Cardiac septum (tissue), 1 donor: ENCODE measurements around the gene SLC47A1. TPM values are rescaled to one million over a fixed set of nuclear protein-coding genes. Genes with fewer than 3 reads are reported as not detected.

Source experiments
- DNase-seq: peaks from one replicate; pipeline ENCODE4 v3.0.0-alpha.2; 2020; ENCODE audit warnings: low spot score
- intact Hi-C: fragments of 100-400 bp; cut with DNase I; formaldehyde crosslinking; loops from one replicate; pipeline ENCODE4 v1.14.0; 2022
- total RNA-seq: library from RNA; stranded (reverse); fragmentation: NEBNext Ultra II Directional; extraction: Animal tissue kit (Norgen Biotek cat#: 25700); gene quantifications from one replicate; pipeline ENCODE4 v1.2.1, GENCODE V29; 2021
- donor health status: DM: no; HTN: no; CAD: no.

SLC47A1 gene
- total RNA-seq, 1 donor from 2014 or later: 11.8 TPM

- peak; percentile 27 for DNase-seq
- intact Hi-C loops: no loop called here
Observed at GRCh38 chr17:19549746-19550623, 16.3 kb downstream of the SLC47A1 start.

DNA sequence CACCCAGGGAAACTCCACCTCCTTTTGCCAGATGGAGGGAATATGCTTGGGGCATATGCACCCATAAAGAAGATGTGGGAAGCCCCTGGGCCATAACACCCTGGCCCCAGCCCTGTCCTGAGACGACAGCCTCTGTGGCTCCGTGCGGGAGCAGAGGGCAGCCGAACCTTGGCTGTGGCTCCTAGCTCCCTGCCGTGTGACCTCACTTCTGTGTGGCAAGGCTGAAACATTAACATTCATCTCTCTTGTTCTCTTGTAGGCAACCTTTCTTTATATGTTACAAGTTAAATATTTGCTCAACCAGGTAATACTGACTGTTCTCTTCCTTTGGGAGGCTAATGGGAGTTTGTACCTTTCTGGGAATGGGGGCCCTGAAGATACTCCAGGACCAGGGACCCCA lies 17.5 kb downstream of the SLC47A1 start:
- intact Hi-C loops: no loop called here
- peak; percentile 47 for DNase-seq

- peak; percentile 26 for DNase-seq
- intact Hi-C loops: no loop called here
Observed at GRCh38 chr17:19551591-19552148, 18.0 kb downstream of the SLC47A1 start.

DNA sequence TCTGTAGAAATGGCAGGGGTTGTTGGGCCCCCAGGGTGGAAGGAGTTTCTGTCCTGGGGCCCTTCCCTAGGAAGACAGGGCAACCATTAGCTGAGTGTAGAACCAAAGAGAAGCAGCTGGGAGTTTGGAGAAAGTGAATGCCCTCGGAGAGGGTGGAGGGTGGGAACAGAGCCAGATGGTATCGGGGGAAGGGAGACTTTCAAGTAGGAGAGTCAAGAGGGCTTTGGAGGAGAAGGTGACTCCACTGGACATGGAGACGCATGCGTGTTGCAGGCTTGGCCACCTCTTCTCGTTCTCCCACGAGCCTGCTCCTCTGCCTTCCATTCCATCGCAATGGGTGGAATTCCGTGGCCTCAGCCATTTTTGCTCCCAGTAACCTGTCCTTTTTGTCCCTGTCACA lies 19.4 kb downstream of the SLC47A1 start:
- DNase-seq: peak; percentile 29
- intact Hi-C loops: no loop called here

DNA sequence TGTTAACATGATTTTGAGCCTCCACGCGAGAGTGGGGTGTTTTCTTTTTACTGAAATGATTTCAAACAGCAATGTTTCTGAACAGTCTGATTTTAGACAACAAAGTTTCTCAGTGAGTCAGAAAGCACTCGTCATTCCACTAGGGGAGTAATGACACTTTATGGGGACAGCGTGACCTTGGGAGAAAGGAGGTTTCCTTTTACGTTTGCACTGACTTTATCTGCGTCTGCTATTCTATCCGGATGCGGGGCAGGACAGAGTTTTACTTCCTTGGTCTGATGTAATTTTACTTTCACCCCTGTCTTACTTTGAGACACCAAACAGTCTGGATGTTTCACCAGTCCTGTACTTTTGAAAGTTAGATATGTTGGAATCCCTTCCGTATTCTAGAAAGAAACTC lies 20.7 kb downstream of the SLC47A1 start:
- intact Hi-C loops: no loop called here
- DNase-seq: no peak

- intact Hi-C loops: no loop called here
Observed at GRCh38 chr17:19555746-19556145, 22.1 kb downstream of the SLC47A1 start.

DNA sequence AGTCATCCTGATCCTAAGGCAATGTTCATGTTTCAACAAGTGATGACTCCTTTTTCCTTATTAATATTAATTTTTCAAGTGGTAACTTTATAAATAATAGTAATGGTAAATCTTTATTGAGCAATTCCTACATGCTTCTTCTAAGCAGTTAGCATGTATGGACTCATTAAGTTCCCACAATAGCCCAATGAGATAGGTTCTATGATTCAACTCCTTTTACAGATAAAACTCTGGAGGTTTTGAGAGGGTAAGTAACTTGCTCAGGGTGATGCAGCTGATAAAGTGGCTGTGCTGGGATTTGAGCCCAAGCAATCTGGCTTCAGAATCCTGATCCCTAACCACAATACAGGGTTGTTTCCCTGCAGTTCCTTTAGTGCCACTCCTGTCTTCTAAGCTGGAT lies 25.3 kb downstream of the SLC47A1 start:
- intact Hi-C loops: no loop called here
- no peak for DNase-seq

More at GRCh38 chr17:19555746-19556145, 22.1 kb downstream of the SLC47A1 start:
- DNase-seq: peak; percentile 46

- DNase-seq: no peak
- intact Hi-C loops: no loop called here
Observed at GRCh38 chr17:19561697-19562318, 28.2 kb downstream of the SLC47A1 start.

GRCh38 chr17:19565817-19566575 lies 32.3 kb downstream of the SLC47A1 start:
- no peak for DNase-seq
- intact Hi-C loops: no loop called here

- intact Hi-C loops: no loop called here
Observed at GRCh38 chr17:19567216-19568015, 33.8 kb downstream of the SLC47A1 start.

DNA sequence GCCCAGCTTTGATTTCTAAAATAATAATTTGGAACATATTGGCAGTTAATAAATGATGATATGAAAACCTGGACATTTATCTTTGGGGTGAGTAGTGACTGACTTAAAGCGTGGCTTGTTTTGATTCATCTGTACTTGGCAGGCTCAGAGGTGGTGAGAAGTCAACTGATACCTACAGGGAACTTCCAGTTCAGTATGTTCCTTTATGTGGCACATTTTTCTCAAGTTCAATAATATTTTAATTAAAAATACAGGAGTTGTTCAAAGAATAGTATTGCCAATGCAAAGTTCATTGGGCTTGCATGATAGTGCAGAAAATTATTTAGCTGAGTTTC lies 34.3 kb downstream of the SLC47A1 start:
- intact Hi-C loops: no loop called here
- DNase-seq: no peak

More at GRCh38 chr17:19567216-19568015, 33.8 kb downstream of the SLC47A1 start:
- no peak for DNase-seq

DNA sequence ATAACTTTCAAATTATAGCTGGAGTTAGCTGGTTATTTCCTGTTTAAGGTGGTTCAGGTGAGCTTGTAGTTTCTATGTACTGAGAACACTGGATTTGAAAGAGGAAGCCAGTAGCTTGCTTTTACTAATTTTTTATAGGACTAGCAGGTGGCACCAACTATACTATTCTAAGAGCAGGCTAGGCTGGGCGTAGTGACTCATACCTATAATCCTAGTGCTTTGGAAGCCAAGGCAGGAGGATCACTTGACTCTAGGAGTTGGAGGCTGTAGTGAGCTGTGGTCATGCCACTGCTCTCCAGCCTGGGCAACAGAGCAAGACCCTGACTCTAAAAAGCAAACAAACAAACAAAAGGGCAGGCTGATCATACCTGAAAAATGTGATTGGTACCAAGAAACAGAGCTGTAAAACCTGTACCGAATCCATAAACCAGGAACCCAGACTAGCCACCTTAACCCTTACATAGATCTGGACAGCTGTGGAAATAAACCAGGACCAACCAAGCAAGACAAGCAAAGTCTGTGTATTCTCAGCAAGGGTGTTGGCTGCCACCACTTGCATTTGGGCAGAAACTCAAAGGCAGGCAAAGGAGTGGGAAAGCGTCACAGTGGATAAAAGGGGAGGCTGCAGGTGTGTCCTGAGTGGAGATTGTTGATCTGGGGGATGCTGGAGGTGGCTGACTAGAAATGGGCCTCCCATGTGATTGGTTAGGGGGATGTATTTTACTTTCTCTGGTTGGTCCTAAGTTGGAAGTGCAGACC lies 36.3 kb downstream of the SLC47A1 start:
- DNase-seq: peak; percentile 43
- intact Hi-C loops: no loop called here

DNA sequence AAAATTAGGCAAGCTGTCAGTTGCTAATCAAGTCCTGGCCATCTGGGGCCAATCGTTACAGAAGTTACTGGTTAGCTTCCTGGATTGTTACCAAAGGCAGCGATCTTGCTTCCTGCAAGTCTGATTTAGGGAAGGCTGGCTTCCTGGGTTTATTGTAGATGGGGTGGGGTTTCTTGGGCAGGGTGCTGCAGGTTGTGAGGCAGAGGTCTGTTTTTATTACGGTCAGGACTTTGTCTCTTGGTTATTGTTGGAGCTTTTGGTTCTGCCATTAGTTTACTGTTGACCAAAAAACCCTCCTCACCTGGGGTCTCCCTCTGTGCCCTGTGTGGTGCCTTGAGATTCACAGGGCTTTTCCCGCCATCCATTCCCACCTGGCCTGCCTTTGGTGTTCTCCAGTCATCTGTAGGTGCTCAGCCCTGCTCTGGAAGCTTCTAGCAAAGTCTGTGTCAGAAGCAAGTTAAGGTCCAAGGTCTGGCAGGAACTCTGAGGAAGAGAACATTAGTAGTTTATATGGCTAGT lies 36.9 kb downstream of the SLC47A1 start:
- intact Hi-C loops: no loop called here
- peak; percentile 26 for DNase-seq

GRCh38 chr17:19573075-19573474 lies 39.4 kb downstream of the SLC47A1 start:
- peak; percentile 7 for DNase-seq
- intact Hi-C loops: no loop called here

DNA sequence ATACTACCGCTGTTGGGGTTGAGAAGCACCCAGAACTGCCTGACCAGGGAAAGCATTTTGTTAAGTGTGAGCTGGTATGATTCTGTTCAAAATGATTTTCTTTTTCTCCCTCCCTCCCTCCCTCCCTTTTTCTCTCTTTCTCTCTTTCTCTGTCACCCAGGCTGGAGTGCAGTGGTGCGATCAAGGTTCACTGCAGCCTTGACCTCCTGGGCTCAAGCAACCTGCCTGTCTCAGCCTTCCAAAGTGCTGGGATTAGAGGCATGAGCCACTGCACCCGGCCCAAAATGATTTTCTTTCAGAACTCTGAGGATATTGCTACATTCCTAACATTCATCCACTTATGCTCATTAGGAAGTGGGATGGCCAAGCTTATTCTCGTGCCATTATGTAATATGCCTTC lies 41.3 kb downstream of the SLC47A1 start:
- intact Hi-C loops: no loop called here
- DNase-seq: peak; percentile 61

GRCh38 chr17:19578545-19578944 lies 44.9 kb downstream of the SLC47A1 start:
- intact Hi-C loops: no loop called here
- peak; percentile 24 for DNase-seq

DNA sequence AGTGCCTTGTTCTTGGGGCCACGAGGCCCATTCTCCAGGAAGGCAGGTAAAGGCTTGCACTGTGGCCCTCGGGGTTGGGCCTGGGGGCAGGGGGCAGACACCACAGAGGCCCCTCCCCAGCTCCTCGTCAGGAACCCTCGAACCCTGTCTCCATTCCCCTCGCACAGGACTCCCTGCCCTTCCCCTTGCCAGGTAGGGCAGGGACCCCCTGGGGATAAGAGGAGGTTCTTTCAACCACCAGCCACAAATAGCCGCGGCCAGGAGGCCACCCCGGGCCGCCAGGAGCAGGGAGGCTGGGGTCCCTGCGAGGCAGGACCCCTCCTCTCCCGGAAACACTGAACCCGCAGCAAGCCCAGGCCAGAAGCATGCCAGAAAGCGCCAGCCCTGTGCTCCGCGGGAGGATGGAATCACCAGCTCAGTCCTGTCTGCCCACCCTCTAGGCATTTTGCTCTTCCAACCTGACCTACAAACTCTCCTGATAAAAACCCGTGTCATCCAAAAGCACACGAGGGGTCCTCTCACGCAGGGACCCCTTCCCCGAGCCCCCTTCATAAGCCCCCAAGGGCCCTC lies 45.6 kb downstream of the SLC47A1 start:
- intact Hi-C loops: no loop called here
- peak; percentile 36 for DNase-seq
